A673 (cell line): Measurements from ENCODE around the gene KRT79. TPM values are rescaled to one million over a fixed set of nuclear protein-coding genes. Genes with fewer than 3 reads are reported as not detected.

ENCODE experiments used
- BruUV-seq: library from RNA; stranded (reverse); fragments of 400-500 nt; replicated peaks from 2 replicates; lab custom pipeline; 2021; lab: Mats Ljungman, UMichigan
- CTCF ChIA-PET: fragments of 300-600 bp; sonication (Branson Sonifier 250); formaldehyde crosslinking; loops from one replicate; lab custom pipeline; 2022; ENCODE audit warnings: antibody characterized with exemption; lab: Charles Lee
- POLR2A ChIA-PET: fragments of 300-600 bp; sonication (Branson Sonifier 250); formaldehyde crosslinking; loops from one replicate; lab custom pipeline; 2022; ENCODE audit warnings: antibody characterized with exemption; ENCODE audit not compliant: low non-redundant PET; lab: Charles Lee
- DNase-seq: peaks from one replicate; pipeline ENCODE4 v3.0.0-alpha.2; 2015; ENCODE audit warnings: low spot score
- H3K27ac ChIP-seq: fragments of 200-600 bp; sonication (generic); 2 replicates; pipeline ENCODE4 v1.5.1; 2016; ENCODE audit warnings: mixed run types, low read depth, mild to moderate bottlenecking, mixed read lengths, antibody characterized with exemption, low read length; ENCODE audit not compliant: poor library complexity, severe bottlenecking
- H3K27me3 ChIP-seq: fragments of 200-600 bp; sonication (generic); replicated peaks from 2 replicates; pipeline ENCODE4 v1.6.1; 2017; ENCODE audit warnings: mixed run types, low read depth, mild to moderate bottlenecking, mixed read lengths, antibody characterized with exemption, low read length; ENCODE audit not compliant: insufficient read depth, poor library complexity
- H3K36me3 ChIP-seq: fragments of 200-600 bp; sonication (generic); 2 replicates; pipeline ENCODE4 v1.6.1; 2016; ENCODE audit warnings: mixed run types, mild to moderate bottlenecking, mixed read lengths, antibody characterized with exemption, low read length; ENCODE audit not compliant: insufficient read depth, poor library complexity, severe bottlenecking
- H3K4me1 ChIP-seq: fragments of 200-600 bp; sonication (generic); 2 replicates; pipeline ENCODE4 v1.6.1; 2017; ENCODE audit warnings: mixed run types, mild to moderate bottlenecking, mixed read lengths, antibody characterized with exemption, low read length; ENCODE audit not compliant: insufficient read depth, poor library complexity, severe bottlenecking
- H3K4me3 ChIP-seq: fragments of 200-600 bp; sonication (generic); 2 replicates; pipeline ENCODE4 v1.5.1; 2016; ENCODE audit warnings: low read depth, mixed run types, mild to moderate bottlenecking, mixed read lengths, low read length; ENCODE audit not compliant: poor library complexity, severe bottlenecking
- H3K9me3 ChIP-seq: fragments of 200-600 bp; sonication (generic); 2 replicates; pipeline ENCODE4 v1.6.1; 2016; ENCODE audit warnings: mixed run types, low read depth, mild to moderate bottlenecking, mixed read lengths, antibody characterized with exemption, low read length; ENCODE audit not compliant: poor library complexity, severe bottlenecking
- CTCF ChIP-seq: fragments of 300-800, 200-600 bp; sonication (generic); conservative IDR thresholded peaks from 2 replicates; pipeline ENCODE4 v1.5.1; 2017; ENCODE audit warnings: low read depth, mild to moderate bottlenecking, antibody characterized with exemption, low read length, moderate library complexity, mixed read lengths
- EZH2 ChIP-seq: fragments of 200-600 bp; sonication (generic); IDR thresholded peaks from 2 replicates; pipeline ENCODE4 v1.6.1; 2017; ENCODE audit warnings: borderline replicate concordance, low read depth, mild to moderate bottlenecking, mixed read lengths, antibody characterized with exemption, low read length; ENCODE audit not compliant: poor library complexity, severe bottlenecking
- intact Hi-C: fragments of 100-400 bp; cut with micrococcal nuclease; formaldehyde crosslinking; loops from one replicate; pipeline ENCODE4 v1.10.0; 2022; ENCODE audit not compliant: unreplicated experiment
- total RNA-seq: library from RNA; stranded (reverse); gene quantifications from 2 replicates; pipeline ENCODE4 v1.2.3, GENCODE V29; 2021

The KRT79 gene
- total RNA-seq, 1 experiment from 2014 or later: not detected

GRCh38 chr12:52847335-52848102 is 13.4 kb upstream of the KRT79 start:
- H3K9me3 ChIP-seq: no peaks in the 10 kb centered on the region
- TF ChIP-seq CTCF (no peak), EZH2 (no peak)
- H3K27me3 ChIP-seq: no peaks in the 10 kb centered on the region
- H3K27ac ChIP-seq: no peak overlapping the region
- intact Hi-C loops: no loop called here
- H3K4me1 ChIP-seq: no peaks in the 10 kb centered on the region
- peak; percentile 25 for DNase-seq
- H3K36me3 ChIP-seq: no peaks in the 10 kb centered on the region
- CTCF ChIA-PET: no interaction called here
- no TSS peak for BruUV-seq
- POLR2A ChIA-PET: no interaction called here
- no peak overlapping the region for H3K4me3 ChIP-seq

GRCh38 chr12:52846356-52846970 is 12.4 kb upstream of the KRT79 start:
- H3K27me3 ChIP-seq: no peaks in the 10 kb centered on the region
- no peaks in the 10 kb centered on the region for H3K36me3 ChIP-seq
- intact Hi-C loops: no loop called here
- H3K4me3 ChIP-seq: no peak overlapping the region
- no peak overlapping the region for H3K27ac ChIP-seq
- TF ChIP-seq EZH2: no peak
- no peak for TF ChIP-seq CTCF
- no peaks in the 10 kb centered on the region for H3K4me1 ChIP-seq
- BruUV-seq: no TSS peak
- ChIA-PET POLR2A (no interaction called here), CTCF (no interaction called here)
- H3K9me3 ChIP-seq: no peaks in the 10 kb centered on the region
- DNase-seq: no peak

- POLR2A ChIA-PET: no interaction called here
- no peak for DNase-seq
- no peaks in the 10 kb centered on the region for H3K9me3 ChIP-seq
- BruUV-seq: no TSS peak
- intact Hi-C loops: no loop called here
- no peaks in the 10 kb centered on the region for H3K27me3 ChIP-seq
- H3K27ac ChIP-seq: no peak overlapping the region
- no peak overlapping the region for H3K4me3 ChIP-seq
- CTCF ChIA-PET: no interaction called here
- H3K4me1 ChIP-seq: no peaks in the 10 kb centered on the region
- H3K36me3 ChIP-seq: no peaks in the 10 kb centered on the region
- no peak for TF ChIP-seq CTCF
- no peak for TF ChIP-seq EZH2
Observed at GRCh38 chr12:52845946-52846345, 11.8 kb upstream of the KRT79 start.
